ENCODE data around the gene GSTO1.
"Not testable (repeated sequence)": the region's sequence is repeated elsewhere in the genome, so short reads cannot be mapped to it uniquely, and the experiment has no call there.

Gene GSTO1

DNA sequence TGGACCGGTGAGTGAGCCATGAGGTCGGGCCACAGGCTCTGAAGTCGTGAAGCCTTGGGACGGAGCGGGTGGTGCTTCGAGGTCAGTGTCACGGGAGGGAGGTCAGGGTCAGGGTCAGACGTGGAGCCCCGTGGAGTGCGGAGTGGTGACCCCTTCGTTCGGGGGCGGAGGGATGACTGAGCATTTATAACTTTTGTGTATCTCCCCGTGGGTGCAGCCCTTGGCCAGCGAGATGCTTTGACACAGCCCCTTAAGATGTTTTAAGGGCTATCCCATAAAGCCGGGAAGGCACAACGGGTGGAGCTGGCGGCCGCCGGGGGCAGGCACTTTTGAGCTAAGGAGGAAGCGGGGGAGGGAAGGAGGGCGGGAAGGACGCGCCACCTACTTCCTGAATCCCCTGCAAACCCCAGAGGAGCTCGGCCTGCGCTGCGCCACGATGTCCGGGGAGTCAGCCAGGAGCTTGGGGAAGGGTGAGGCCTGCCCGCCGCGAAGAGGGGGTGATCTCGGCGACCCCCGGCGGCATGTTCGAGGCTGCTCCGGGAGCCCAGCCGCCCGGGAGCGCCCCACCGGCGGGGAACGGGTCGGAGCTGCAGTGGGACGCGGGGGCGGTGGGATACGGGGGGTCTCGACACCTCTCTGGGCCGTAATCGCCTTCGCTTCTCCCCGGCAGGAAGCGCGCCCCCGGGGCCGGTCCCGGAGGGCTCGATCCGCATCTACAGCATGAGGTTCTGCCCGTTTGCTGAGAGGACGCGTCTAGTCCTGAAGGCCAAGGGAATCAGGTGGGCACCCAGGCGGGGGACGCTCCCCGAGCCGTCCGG, at the start of gene GSTO1:
Gene GSTO1, plus strand, starts transcription at position 400 of the 818 bp plus-strand sequence. Its CDS starts 37 bp downstream, at position 437.
- DNase-seq (ENCODE audit: low read depth): no peak
- H3K4me3 ChIP-seq (ENCODE audit: low read depth, low read length): peak within 1 kb of the TSS; percentile 87

DNA sequence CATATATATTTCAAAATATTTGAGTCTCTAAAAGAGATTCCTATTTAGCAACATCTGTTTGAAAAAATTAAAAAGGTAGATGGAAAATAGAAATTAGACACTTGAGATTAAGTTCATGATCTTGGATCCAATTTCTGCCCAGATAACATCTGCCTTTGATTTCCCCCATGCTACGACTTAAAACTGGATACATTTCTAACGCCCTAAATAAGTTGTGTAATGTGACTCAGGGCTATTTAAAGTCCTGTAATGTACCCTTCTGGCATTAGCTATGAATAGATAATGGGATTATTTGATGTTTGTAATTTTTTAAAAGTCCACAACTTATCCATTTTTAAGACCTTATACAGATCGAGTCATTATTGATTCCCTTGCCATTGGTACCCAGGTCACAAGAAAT, 46.0 kb upstream of the GSTO1 start:
- DNase-seq (ENCODE audit: low read depth): no peak
- H3K4me3 ChIP-seq (ENCODE audit: low read depth, low read length): no peak overlapping the region

DNA sequence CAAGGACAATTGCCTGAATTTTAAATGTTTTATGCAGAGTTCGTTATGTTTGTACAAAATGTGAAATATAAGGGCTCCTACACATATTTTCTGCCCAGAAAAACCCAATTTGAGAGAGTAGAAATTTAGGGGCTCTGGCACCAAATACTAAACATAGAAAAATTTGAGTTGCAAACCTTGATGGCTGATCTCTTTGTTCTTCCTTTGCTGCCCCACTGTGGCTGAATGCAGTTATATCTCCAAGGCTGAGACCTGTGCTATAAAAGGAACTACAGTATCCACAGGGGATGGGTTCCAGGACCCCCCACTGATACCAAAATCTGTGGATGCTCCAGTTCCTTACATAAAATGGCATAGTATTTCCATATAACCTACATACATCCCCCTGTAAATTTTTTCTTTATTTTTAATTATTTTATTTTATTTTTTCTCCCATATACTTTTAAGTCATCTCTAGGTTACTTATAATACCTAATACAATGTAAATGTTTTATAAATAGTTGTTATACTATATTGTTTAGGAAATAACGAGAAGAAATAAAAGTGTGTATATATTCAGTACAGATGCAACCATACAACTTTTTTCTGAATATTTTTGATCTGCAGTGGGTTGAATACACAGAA, 45.0 kb upstream of the GSTO1 start:
- DNase-seq (ENCODE audit: low read depth): no peak
- no peak overlapping the region for H3K4me3 ChIP-seq (ENCODE audit: low read depth, low read length)

GRCh38 chr10:104216631-104217030, 38.1 kb upstream of the GSTO1 start:
- H3K4me3 ChIP-seq (ENCODE audit: low read depth, low read length): no peak overlapping the region
- no peak for DNase-seq (ENCODE audit: low read depth)

GRCh38 chr10:104218751-104219150, 35.9 kb upstream of the GSTO1 start:
- DNase-seq (ENCODE audit: low read depth): no peak
- H3K4me3 ChIP-seq (ENCODE audit: low read depth, low read length): no peak overlapping the region

DNA sequence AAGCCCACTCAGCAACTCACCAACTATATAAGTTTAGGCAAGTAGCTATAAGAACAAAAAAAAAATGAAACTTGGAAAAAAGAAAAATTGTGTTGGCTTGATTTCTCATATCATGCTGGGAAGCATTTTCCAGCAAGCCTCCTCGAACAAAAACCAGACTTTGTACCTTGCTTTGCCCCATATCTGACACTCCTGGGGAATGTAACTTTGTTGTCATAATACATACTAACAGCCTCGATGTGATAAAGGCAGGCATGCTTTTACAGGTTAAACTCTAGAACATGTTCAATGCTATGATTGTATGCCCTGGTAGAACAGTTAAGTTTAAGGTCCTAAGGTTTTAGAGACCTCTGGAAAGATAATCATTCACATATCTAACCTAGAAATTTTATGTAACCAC, 34.2 kb upstream of the GSTO1 start:
- H3K4me3 ChIP-seq (ENCODE audit: low read depth, low read length): no peak overlapping the region
- no peak for DNase-seq (ENCODE audit: low read depth)

- H3K4me3 ChIP-seq (ENCODE audit: low read depth, low read length): no peak overlapping the region
- DNase-seq (ENCODE audit: low read depth): no peak
Measured at GRCh38 chr10:104223304-104223703, 31.4 kb upstream of the GSTO1 start.

DNA sequence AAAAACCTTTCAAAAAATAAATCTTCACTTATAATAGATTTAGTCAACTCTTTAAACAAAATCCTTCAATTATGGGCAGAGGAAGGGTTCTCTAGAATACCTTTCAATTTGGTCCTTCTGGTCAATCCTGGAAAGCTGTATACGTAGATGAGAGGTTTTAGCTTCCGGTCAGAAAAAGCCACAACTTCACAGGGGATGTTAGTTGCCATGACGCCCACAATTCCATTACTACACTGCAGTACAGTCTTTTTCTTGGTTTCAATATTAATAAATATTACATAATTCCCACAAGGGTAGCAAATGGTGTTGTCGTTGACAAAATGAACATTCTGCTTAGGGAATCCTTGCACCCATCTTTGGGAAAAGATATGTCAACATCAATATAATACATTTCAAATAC, 24.2 kb upstream of the GSTO1 start:
- no peak overlapping the region for H3K4me3 ChIP-seq (ENCODE audit: low read depth, low read length)
- DNase-seq (ENCODE audit: low read depth): no peak

- peak; percentile 82 for DNase-seq (ENCODE audit: low read depth)
Measured at GRCh38 chr10:104231784-104232612, 22.7 kb upstream of the GSTO1 start, which contains the start of gene CFAP43. CFAP43 (minus strand) TSS chr10:104232364; CDS start chr10:104232246, 118 bp downstream.

GRCh38 chr10:104232613-104233102, 22.0 kb upstream of the GSTO1 start:
- DNase-seq (ENCODE audit: low read depth): no peak
- H3K4me3 ChIP-seq (ENCODE audit: low read depth, low read length): peak overlapping the region; percentile 90

More at GRCh38 chr10:104231784-104232612, 22.7 kb upstream of the GSTO1 start, which contains the start of gene CFAP43:
- H3K4me3 ChIP-seq (ENCODE audit: low read depth, low read length): peak within 1 kb of the TSS; percentile 90

GRCh38 chr10:104233817-104234216, 20.9 kb upstream of the GSTO1 start:
- no peak for DNase-seq (ENCODE audit: low read depth)
- H3K4me3 ChIP-seq (ENCODE audit: low read depth, low read length): no peak overlapping the region

- no peak overlapping the region for H3K4me3 ChIP-seq (ENCODE audit: low read depth, low read length)
- DNase-seq (ENCODE audit: low read depth): no peak
Measured at GRCh38 chr10:104234934-104235333, 19.8 kb upstream of the GSTO1 start.

- no peak for DNase-seq (ENCODE audit: low read depth)
- H3K4me3 ChIP-seq (ENCODE audit: low read depth, low read length): no peak overlapping the region
Measured at GRCh38 chr10:104235801-104236200, 18.9 kb upstream of the GSTO1 start.

DNA sequence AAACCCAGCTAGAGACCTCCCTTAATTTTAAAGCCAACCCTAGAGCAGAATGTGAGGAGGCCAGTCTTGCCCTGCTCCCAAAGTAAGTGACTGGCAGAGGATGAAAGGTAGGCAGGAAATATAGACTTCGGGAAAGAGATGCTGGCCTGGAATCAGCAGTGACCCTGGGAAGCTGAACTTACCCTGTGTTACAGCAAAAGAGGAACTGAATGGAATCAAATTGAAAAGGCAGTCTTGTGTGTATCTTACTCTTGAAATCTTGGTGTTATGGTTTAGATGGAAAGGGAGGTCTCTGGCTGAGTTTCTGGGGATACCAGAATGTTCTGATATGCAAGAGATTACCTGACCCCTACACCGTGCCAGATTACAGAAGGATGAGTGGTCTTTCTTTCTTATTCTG, 14.6 kb upstream of the GSTO1 start:
- H3K4me3 ChIP-seq (ENCODE audit: low read depth, low read length): no peak overlapping the region
- DNase-seq (ENCODE audit: low read depth): no peak

DNA sequence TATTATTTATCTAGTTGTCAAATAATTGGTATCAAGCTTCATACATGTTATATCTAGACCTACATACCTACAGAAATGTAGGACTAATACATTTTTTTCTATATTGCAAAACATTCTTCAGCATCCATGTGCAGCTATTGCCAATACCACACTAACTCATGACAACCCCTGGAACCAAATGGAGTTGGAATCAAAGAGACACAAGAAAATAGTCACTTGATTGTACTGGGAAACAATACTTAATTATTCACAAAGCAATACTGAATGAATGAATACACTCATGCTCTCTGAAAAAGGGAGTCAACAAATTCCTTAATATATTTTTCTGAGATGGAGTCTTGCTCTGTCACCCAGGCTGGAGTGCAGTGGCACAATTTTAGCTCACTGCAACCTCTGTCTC, 12.1 kb upstream of the GSTO1 start:
- no peak for DNase-seq (ENCODE audit: low read depth)
- H3K4me3 ChIP-seq (ENCODE audit: low read depth, low read length): no peak overlapping the region

- not testable (repeated sequence) for H3K4me3 ChIP-seq (ENCODE audit: low read depth, low read length); DNase-seq (ENCODE audit: low read depth)
Measured at GRCh38 chr10:104243009-104243408, 11.7 kb upstream of the GSTO1 start.

- no peak for DNase-seq (ENCODE audit: low read depth)
- no peak overlapping the region for H3K4me3 ChIP-seq (ENCODE audit: low read depth, low read length)
Measured at GRCh38 chr10:104243512-104243911, 11.2 kb upstream of the GSTO1 start.

- H3K4me3 ChIP-seq (ENCODE audit: low read depth, low read length): no peak overlapping the region
- no peak for DNase-seq (ENCODE audit: low read depth)
Measured at GRCh38 chr10:104245066-104245632, 9.5 kb upstream of the GSTO1 start.

GRCh38 chr10:104246976-104247375, 7.7 kb upstream of the GSTO1 start:
- no peak for DNase-seq (ENCODE audit: low read depth)
- H3K4me3 ChIP-seq (ENCODE audit: low read depth, low read length): no peak overlapping the region
